ENCODE data around the gene CMKLR1. TPM values are rescaled to one million over a fixed set of nuclear protein-coding genes. Genes with fewer than 3 reads are reported as not detected.

Gene CMKLR1
- total RNA-seq, 1 experiment from 2014 or later: 0.24 TPM

DNA sequence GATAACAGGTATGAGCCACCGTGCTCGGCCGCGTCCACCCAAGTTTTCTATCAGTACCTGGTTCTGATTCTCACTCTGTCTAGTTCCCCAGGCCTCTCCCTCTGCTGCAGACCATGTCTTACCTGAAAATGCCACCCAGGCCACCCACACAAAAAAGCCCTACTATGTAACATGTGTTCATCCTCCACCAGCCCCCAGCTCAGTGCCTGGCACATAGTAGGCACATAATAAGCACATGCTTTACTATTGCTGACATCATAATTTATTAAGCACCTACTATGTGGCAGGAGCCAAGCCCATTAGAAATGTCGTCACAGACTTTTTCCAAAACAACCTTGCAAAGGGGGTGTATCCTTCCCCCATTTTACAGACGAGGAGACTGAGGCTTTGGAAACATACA, 37.8 kb downstream of the CMKLR1 start:
- ChIA-PET CTCF (no interaction called here), POLR2A (ENCODE audit: low non-redundant PET) (no interaction called here)
- no peaks in the 10 kb centered on the region for H3K36me3 ChIP-seq (ENCODE audit: insufficient read depth, low read length, poor library complexity, severe bottlenecking)
- no TSS peak for BruUV-seq (replicated peaks)
- DNase-seq (ENCODE audit: low spot score): no peak
- no peak overlapping the region for H3K4me3 ChIP-seq (ENCODE audit: low read depth, low read length, poor library complexity, severe bottlenecking)
- intact Hi-C loops (cut with micrococcal nuclease; ENCODE audit: unreplicated experiment): no loop called here
- no peak overlapping the region for H3K27ac ChIP-seq (ENCODE audit: low read depth, low read length, poor library complexity, severe bottlenecking)
- H3K9me3 ChIP-seq (ENCODE audit: low read depth, low read length, poor library complexity, severe bottlenecking): no peaks in the 10 kb centered on the region
- peaks cover 3% of the 10 kb centered on the region for H3K27me3 ChIP-seq (replicated peaks; ENCODE audit: insufficient read depth, low read depth, low read length, poor library complexity)
- no peaks in the 10 kb centered on the region for H3K4me1 ChIP-seq (ENCODE audit: insufficient read depth, low read length, poor library complexity, severe bottlenecking)
- TF ChIP-seq EZH2 (IDR thresholded peaks at IDR 0.05; ENCODE audit: borderline replicate concordance, low read depth, low read length, poor library complexity, severe bottlenecking): no peak
- TF ChIP-seq, protein P1, sequence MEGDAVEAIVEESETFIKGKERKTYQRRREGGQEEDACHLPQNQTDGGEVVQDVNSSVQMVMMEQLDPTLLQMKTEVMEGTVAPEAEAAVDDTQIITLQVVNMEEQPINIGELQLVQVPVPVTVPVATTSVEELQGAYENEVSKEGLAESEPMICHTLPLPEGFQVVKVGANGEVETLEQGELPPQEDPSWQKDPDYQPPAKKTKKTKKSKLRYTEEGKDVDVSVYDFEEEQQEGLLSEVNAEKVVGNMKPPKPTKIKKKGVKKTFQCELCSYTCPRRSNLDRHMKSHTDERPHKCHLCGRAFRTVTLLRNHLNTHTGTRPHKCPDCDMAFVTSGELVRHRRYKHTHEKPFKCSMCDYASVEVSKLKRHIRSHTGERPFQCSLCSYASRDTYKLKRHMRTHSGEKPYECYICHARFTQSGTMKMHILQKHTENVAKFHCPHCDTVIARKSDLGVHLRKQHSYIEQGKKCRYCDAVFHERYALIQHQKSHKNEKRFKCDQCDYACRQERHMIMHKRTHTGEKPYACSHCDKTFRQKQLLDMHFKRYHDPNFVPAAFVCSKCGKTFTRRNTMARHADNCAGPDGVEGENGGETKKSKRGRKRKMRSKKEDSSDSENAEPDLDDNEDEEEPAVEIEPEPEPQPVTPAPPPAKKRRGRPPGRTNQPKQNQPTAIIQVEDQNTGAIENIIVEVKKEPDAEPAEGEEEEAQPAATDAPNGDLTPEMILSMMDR (conservative IDR thresholded peaks at IDR 0.05; ENCODE audit: low read depth, low read length): no peak

DNA sequence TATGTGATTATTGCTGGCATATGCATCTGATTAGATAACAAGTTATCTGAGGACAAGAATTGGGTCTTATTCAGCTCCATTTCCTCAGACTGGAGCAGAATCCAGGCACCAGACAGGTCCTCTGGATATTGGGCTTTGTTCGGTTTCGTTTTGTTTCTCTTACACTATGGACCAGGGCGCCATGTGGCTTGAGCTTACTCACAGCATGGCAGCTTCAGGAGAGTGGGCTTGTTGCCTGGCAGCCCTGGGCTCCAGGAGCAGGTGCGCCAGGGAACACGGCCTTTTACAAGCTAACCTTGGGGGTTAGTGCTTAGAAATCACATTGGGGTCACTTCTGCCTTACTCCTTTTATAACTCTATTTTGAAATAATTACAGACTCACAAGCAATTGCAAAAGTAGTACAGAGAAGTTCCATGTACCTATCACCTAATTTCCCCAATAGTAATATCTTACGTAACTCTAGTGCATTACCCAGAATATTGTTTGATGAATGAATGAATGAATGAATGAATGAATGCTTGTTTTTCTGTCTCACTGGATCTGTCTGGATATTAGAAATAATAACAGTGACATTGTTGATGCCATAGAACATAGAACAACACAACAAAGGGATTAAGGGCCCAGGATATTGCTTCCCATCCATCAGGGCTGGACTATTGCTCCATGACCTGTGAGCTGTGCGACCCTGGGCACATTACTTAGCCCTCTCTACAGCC, 39.0 kb downstream of the CMKLR1 start:
- no peak for DNase-seq (ENCODE audit: low spot score)
- H3K27me3 ChIP-seq (replicated peaks; ENCODE audit: insufficient read depth, low read depth, low read length, poor library complexity): peaks cover 3% of the 10 kb centered on the region
- TF ChIP-seq EZH2 (IDR thresholded peaks at IDR 0.05; ENCODE audit: borderline replicate concordance, low read depth, low read length, poor library complexity, severe bottlenecking): no peak
- TF ChIP-seq, protein P1 (conservative IDR thresholded peaks at IDR 0.05; ENCODE audit: low read depth, low read length): no peak
- no peak overlapping the region for H3K4me3 ChIP-seq (ENCODE audit: low read depth, low read length, poor library complexity, severe bottlenecking)
- H3K4me1 ChIP-seq (ENCODE audit: insufficient read depth, low read length, poor library complexity, severe bottlenecking): no peaks in the 10 kb centered on the region
- POLR2A ChIA-PET (ENCODE audit: low non-redundant PET): no interaction called here
- intact Hi-C loops (cut with micrococcal nuclease; ENCODE audit: unreplicated experiment): no loop called here
- H3K27ac ChIP-seq (ENCODE audit: low read depth, low read length, poor library complexity, severe bottlenecking): no peak overlapping the region
- no TSS peak for BruUV-seq (replicated peaks)
- H3K36me3 ChIP-seq (ENCODE audit: insufficient read depth, low read length, poor library complexity, severe bottlenecking): no peaks in the 10 kb centered on the region
- CTCF ChIA-PET: no interaction called here
- H3K9me3 ChIP-seq (ENCODE audit: low read depth, low read length, poor library complexity, severe bottlenecking): no peaks in the 10 kb centered on the region

DNA sequence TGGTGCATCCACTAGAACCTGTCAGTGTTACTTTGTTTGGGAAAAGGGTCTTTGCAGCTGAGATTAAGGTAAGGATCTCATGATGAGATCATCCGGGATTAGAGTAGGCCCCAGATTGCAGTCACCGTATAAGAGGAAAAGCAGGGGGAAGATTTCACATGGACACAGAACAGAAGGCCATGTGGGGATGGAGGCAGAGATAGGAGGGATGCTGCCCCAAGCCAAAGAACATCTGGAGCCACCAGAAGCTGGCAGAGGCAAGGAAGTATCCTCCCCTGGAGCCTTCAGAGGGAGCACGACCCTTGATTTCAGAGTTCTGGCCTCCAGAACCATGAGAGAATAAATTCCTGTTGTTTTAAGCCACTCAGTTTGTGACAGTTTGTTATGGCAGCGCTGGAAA, 39.6 kb downstream of the CMKLR1 start:
- no peak for TF ChIP-seq EZH2 (IDR thresholded peaks at IDR 0.05; ENCODE audit: borderline replicate concordance, low read depth, low read length, poor library complexity, severe bottlenecking)
- TF ChIP-seq, protein P1 (conservative IDR thresholded peaks at IDR 0.05; ENCODE audit: low read depth, low read length): no peak
- H3K4me1 ChIP-seq (ENCODE audit: insufficient read depth, low read length, poor library complexity, severe bottlenecking): no peaks in the 10 kb centered on the region
- H3K36me3 ChIP-seq (ENCODE audit: insufficient read depth, low read length, poor library complexity, severe bottlenecking): no peaks in the 10 kb centered on the region
- intact Hi-C loops (cut with micrococcal nuclease; ENCODE audit: unreplicated experiment): no loop called here
- ChIA-PET POLR2A (ENCODE audit: low non-redundant PET) (no interaction called here), CTCF (no interaction called here)
- peaks cover 4% of the 10 kb centered on the region for H3K27me3 ChIP-seq (replicated peaks; ENCODE audit: insufficient read depth, low read depth, low read length, poor library complexity)
- DNase-seq (ENCODE audit: low spot score): no peak
- no peaks in the 10 kb centered on the region for H3K9me3 ChIP-seq (ENCODE audit: low read depth, low read length, poor library complexity, severe bottlenecking)
- H3K27ac ChIP-seq (ENCODE audit: low read depth, low read length, poor library complexity, severe bottlenecking): no peak overlapping the region
- no TSS peak for BruUV-seq (replicated peaks)
- no peak overlapping the region for H3K4me3 ChIP-seq (ENCODE audit: low read depth, low read length, poor library complexity, severe bottlenecking)

All from A673 (cell line).